Endodermal cell (in vitro differentiated cells): ENCODE measurements around the gene KLRK1. TPM values are rescaled to one million over a fixed set of nuclear protein-coding genes. Genes with fewer than 3 reads are reported as not detected.

ENCODE experiments used
- DNase-seq: peaks from one replicate; pipeline ENCODE4 v3.0.0-alpha.2; 2017
- H3K27ac ChIP-seq: 2 replicates; pipeline ENCODE4 v1.5.1; 2013; ENCODE audit warnings: mild to moderate bottlenecking, low read depth, low read length, moderate library complexity
- H3K27me3 ChIP-seq: 2 replicates; pipeline ENCODE4 v1.6.1; 2013; ENCODE audit warnings: mild to moderate bottlenecking, low read length, moderate library complexity; ENCODE audit not compliant: insufficient read depth, control insufficient read depth, poor library complexity, severe bottlenecking
- H3K36me3 ChIP-seq: 2 replicates; pipeline ENCODE4 v1.7.0; 2013; ENCODE audit warnings: mild to moderate bottlenecking, low read length, moderate library complexity; ENCODE audit not compliant: control insufficient read depth, insufficient read depth
- H3K4me1 ChIP-seq: one replicate; pipeline ENCODE4 v1.7.0; 2013; ENCODE audit warnings: low read length; ENCODE audit not compliant: control insufficient read depth, insufficient read depth
- H3K4me3 ChIP-seq: 2 replicates; pipeline ENCODE4 v1.5.1; 2013; ENCODE audit warnings: mild to moderate bottlenecking, low read length, moderate library complexity
- H3K9ac ChIP-seq: 2 replicates; pipeline ENCODE4 v1.6.1; 2013; ENCODE audit warnings: mild to moderate bottlenecking, low read length, moderate library complexity; ENCODE audit not compliant: poor library complexity, severe bottlenecking; ENCODE audit errors: extremely low read depth
- H3K9me3 ChIP-seq: 2 replicates; pipeline ENCODE4 v1.6.1; 2013; ENCODE audit warnings: mild to moderate bottlenecking, low read length, moderate library complexity; ENCODE audit not compliant: control insufficient read depth
- H3K27ac Mint-ChIP-seq: 2 replicates; pipeline ENCODE4 v1.8.0; 2020; ENCODE audit warnings: mixed read lengths
- H3K27me3 Mint-ChIP-seq: 2 replicates; pipeline ENCODE4 v1.8.0; 2021; ENCODE audit warnings: mild to moderate bottlenecking, mixed read lengths; ENCODE audit not compliant: insufficient read depth
- H3K36me3 Mint-ChIP-seq: 2 replicates; pipeline ENCODE4 v1.8.0; 2020; ENCODE audit warnings: low read depth, mixed read lengths
- H3K4me1 Mint-ChIP-seq: 2 replicates; pipeline ENCODE4 v1.8.0; 2020; ENCODE audit warnings: mixed read lengths
- H3K4me3 Mint-ChIP-seq: 2 replicates; pipeline ENCODE4 v1.8.0; 2020; ENCODE audit warnings: mild to moderate bottlenecking, moderate library complexity, mixed read lengths
- H3K9me3 Mint-ChIP-seq: 2 replicates; pipeline ENCODE4 v1.8.0; 2020; ENCODE audit warnings: mild to moderate bottlenecking, mixed read lengths
- CTCF ChIP-seq: fragments of 200-600 bp; sonication (generic); conservative IDR thresholded peaks from 2 replicates; pipeline ENCODE4 v1.5.0; 2021; ENCODE audit warnings: antibody characterized with exemption, mild to moderate bottlenecking
- WGBS, 2 experiments: methylation state at CpG; one replicate each; pipeline versions ENCODE4 v1.1.5 to v1.1.7; 2013; ENCODE audit warnings: missing lambda C conversion rate in 2 of 2, mixed read lengths in 1 of 2; ENCODE audit not compliant: insufficient coverage in 1 of 2, insufficient read length in 1 of 2; 5-methylcytosine and 5-hydroxymethylcytosine counted together
- total RNA-seq, 2 donors: library from RNA; stranded (reverse); fragmentation: NEBNext Ultra II Directional in 1 of 2; extraction: Animal tissue kit (Norgen Biotek cat#: 25700) in 1 of 2; gene quantifications; 2 replicates in 1 of 2; 3 replicates in 1 of 2; pipeline ENCODE4 v1.2.1, GENCODE V29; 2021

KLRK1 gene
- total RNA-seq, 2 donors from 2014 or later, result 0.24 TPM; not detected in 1

- Histone ChIP-seq H3K4me1 (no peaks in the 10 kb centered on the region), H3K27ac (no peak overlapping the region), H3K36me3 (no peaks in the 10 kb centered on the region), H3K4me3 (no peak overlapping the region), H3K9ac (no peak overlapping the region), H3K9me3 (no peaks in the 10 kb centered on the region), H3K27me3 (no peaks in the 10 kb centered on the region)
- H3K9me3 Mint-ChIP-seq, result peaks cover 9% of the 10 kb centered on the region
- no peaks in the 10 kb centered on the region for H3K27me3 Mint-ChIP-seq
- TF ChIP-seq CTCF, result no peak
- WGBS, 2 experiments, result 74 to 86% methylated on average over 1 of the region's 1 CpG
- no peak for DNase-seq
- no peaks in the 10 kb centered on the region for H3K4me1 Mint-ChIP-seq
- no peaks in the 10 kb centered on the region for H3K36me3 Mint-ChIP-seq
- H3K4me3 Mint-ChIP-seq, result no peak overlapping the region
- H3K27ac Mint-ChIP-seq, result no peak overlapping the region
These were observed 3.0 kb downstream of the KLRK1 start for GRCh38 chr12:10386857-10387256.

DNA sequence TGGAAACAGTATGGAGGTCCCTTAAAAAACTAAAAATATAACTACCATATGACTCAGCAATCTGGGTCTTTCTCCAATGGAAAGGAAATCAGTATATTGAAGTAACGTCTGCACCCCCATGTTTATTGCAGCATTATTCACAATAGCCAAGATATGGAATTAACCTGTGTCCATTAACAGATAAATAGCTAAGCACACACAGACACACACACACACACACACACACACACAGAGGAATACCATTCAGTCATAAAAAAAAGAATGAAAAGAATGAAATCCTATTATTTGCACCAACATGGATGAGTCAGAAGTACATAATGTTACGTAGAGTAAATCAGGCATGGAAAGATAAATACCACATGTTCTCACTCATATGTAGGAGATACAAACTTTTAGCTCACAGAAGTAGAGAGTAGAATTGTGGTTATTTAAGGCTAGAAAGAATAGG lies 4.7 kb downstream of the KLRK1 start:
- 87% methylated on average over 2 of the region's 2 CpGs; no CpG with 5 or more reads in 1 of the 2 experiments for WGBS, 2 experiments
- H3K27ac ChIP-seq, result no peak overlapping the region

DNA sequence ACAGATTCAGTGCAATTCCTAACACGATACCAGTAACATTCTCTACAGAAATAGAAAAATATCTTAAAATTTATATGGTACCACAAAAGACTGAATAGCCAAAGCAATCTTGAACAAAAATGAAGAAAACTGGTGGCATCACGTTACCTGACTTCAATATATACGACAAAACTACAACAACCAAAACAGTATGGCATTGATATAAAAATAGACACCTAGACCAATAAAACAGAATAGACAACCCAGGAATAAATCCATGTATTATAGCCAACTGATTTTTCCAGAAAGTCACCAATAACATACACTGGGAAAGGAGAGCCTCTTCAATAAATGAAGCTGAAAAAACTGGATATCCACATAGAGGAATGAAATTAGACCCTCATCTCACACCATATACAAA lies 5.7 kb downstream of the KLRK1 start:
- H3K27me3 Mint-ChIP-seq, result no peaks in the 10 kb centered on the region

More for the DNA sequence above, 4.7 kb downstream of the KLRK1 start:
- Mint-ChIP-seq H3K27me3 (no peaks in the 10 kb centered on the region), H3K36me3 (no peaks in the 10 kb centered on the region), H3K9me3 (peaks cover 9% of the 10 kb centered on the region), H3K27ac (no peak overlapping the region), H3K4me3 (no peak overlapping the region), H3K4me1 (no peaks in the 10 kb centered on the region)
- Histone ChIP-seq H3K27me3 (no peaks in the 10 kb centered on the region), H3K9me3 (no peaks in the 10 kb centered on the region), H3K4me1 (no peaks in the 10 kb centered on the region), H3K9ac (no peak overlapping the region), H3K4me3 (no peak overlapping the region), H3K36me3 (no peaks in the 10 kb centered on the region)
- no peak for DNase-seq
- TF ChIP-seq CTCF, result no peak

More for the DNA sequence above, 5.7 kb downstream of the KLRK1 start:
- Histone ChIP-seq H3K4me1 (no peaks in the 10 kb centered on the region), H3K9me3 (no peaks in the 10 kb centered on the region), H3K4me3 (no peak overlapping the region), H3K27ac (no peak overlapping the region), H3K27me3 (no peaks in the 10 kb centered on the region), H3K9ac (no peak overlapping the region), H3K36me3 (no peaks in the 10 kb centered on the region)
- 76 to 100% methylated on average over 1 to 3 of the region's 3 CpGs for WGBS, 2 experiments
- H3K36me3 Mint-ChIP-seq, result peaks cover 1% of the 10 kb centered on the region
- H3K4me1 Mint-ChIP-seq, result no peaks in the 10 kb centered on the region
- no peak overlapping the region for H3K27ac Mint-ChIP-seq
- no peak for DNase-seq
- no peak overlapping the region for H3K4me3 Mint-ChIP-seq
- peaks cover 9% of the 10 kb centered on the region for H3K9me3 Mint-ChIP-seq
- no peak for TF ChIP-seq CTCF
